HEK293 (cell line): ENCODE data around the gene SLC38A3.

Experiments
- CTCF ChIP-seq: fragments of 450-650 bp; formaldehyde crosslinking; IDR thresholded peaks from 2 replicates; pipeline ENCODE4 v1.5.1; 2016; ENCODE audit warnings: missing biosample characterization, missing genetic modification characterization
- ZBTB11 ChIP-seq: fragments of 450-650 bp; formaldehyde crosslinking; conservative IDR thresholded peaks from 2 replicates; pipeline ENCODE4 v1.5.1; 2016; ENCODE audit warnings: low read depth, missing biosample characterization, missing genetic modification characterization
- ZFP37 ChIP-seq: fragments of 450-650 bp; formaldehyde crosslinking; IDR thresholded peaks from 2 replicates; pipeline ENCODE4 v1.5.1; 2016; ENCODE audit warnings: missing biosample characterization, missing genetic modification characterization
- ZNF19 ChIP-seq: fragments of 450-650 bp; formaldehyde crosslinking; IDR thresholded peaks from 2 replicates; pipeline ENCODE4; 2016; ENCODE audit warnings: missing biosample characterization, missing genetic modification characterization, low read depth
- ZNF423 ChIP-seq: fragments of 450-650 bp; formaldehyde crosslinking; IDR thresholded peaks from 2 replicates; pipeline ENCODE4 v1.5.1; 2016; ENCODE audit warnings: missing biosample characterization, missing genetic modification characterization

- TF ChIP-seq ZNF423 (no peak), ZNF19 (no peak), ZBTB11 (tag by site-specific recombination) (no peak), CTCF (no peak), ZFP37 (tag by site-specific recombination) (no peak)
These were observed 7.4 kb downstream of the SLC38A3 start for GRCh38 chr3:50212502-50212901.
